ENCODE data around the gene CADPS.

GRCh38 chr3:62705721-62706120, 169.5 kb downstream of the CADPS start:
- TF ChIP-seq ZNF8 (CRISPR knock-in tag; IDR thresholded peaks at IDR 0.05) = no peak
- TF ChIP-seq ARNTL (CRISPR knock-in tag; IDR thresholded peaks at IDR 0.05; ENCODE audit: borderline replicate concordance, low read depth) = no peak
- no peak for TF ChIP-seq ZFP3 (CRISPR knock-in tag; IDR thresholded peaks at IDR 0.05)
- no peak for TF ChIP-seq CSDC2 (CRISPR knock-in tag; IDR thresholded peaks at IDR 0.05)
- TF ChIP-seq PATZ1 (CRISPR knock-in tag; IDR thresholded peaks at IDR 0.05; ENCODE audit: borderline replicate concordance) = no peak
- TF ChIP-seq ISL1 (CRISPR knock-in tag; IDR thresholded peaks at IDR 0.05) = no peak
- TF ChIP-seq, protein P1, sequence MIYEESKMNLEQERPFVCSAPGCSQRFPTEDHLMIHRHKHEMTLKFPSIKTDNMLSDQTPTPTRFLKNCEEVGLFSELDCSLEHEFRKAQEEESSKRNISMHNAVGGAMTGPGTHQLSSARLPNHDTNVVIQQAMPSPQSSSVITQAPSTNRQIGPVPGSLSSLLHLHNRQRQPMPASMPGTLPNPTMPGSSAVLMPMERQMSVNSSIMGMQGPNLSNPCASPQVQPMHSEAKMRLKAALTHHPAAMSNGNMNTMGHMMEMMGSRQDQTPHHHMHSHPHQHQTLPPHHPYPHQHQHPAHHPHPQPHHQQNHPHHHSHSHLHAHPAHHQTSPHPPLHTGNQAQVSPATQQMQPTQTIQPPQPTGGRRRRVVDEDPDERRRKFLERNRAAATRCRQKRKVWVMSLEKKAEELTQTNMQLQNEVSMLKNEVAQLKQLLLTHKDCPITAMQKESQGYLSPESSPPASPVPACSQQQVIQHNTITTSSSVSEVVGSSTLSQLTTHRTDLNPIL (CRISPR knock-in tag; IDR thresholded peaks at IDR 0.05; ENCODE audit: low read depth) = no peak
- no peak for TF ChIP-seq RARB (CRISPR knock-in tag; IDR thresholded peaks at IDR 0.05)
- TF ChIP-seq ZC3H10 (CRISPR knock-in tag; IDR thresholded peaks at IDR 0.05) = no peak
- TF ChIP-seq GLIS3 (CRISPR knock-in tag; IDR thresholded peaks at IDR 0.05) = no peak
